Muscle of arm (tissue), 14 donors: ENCODE results near the gene SLC22A17. TPM values are rescaled to one million over a fixed set of nuclear protein-coding genes. Genes with fewer than 3 reads are reported as not detected.
"Not testable (repeated sequence)": the region's sequence is repeated elsewhere in the genome, so short reads cannot be mapped to it uniquely, and the experiment has no call there.

Source experiments
- DNase-seq: peaks from one replicate; pipeline ENCODE4 v3.0.0-alpha.2; 2013
- long read RNA-seq, 11 donors: transcript quantifications; one replicate each; lab custom pipeline, GENCODE V29; 2026
- polyA plus RNA-seq, 12 donors: library from polyadenylated mRNA; unstranded; fragments of 120-200 nt; gene quantifications; one replicate each; pipeline ENCODE4 v1.2.1, GENCODE V29; 2013; ENCODE audit not compliant: insufficient read length in 12 of 12

The SLC22A17 gene
- 10 to 100 TPM in 11 of 12 donors, not detected in 1; 14.7 to 29.5 (median 19.7) TPM for polyA plus RNA-seq
- long read RNA-seq, donor 1, partial matches to known transcripts = 0 of 7 reads
- long read RNA-seq, donor 1, other reads (novel, unspliced or antisense) = 0 of 7 reads
- long read RNA-seq, donor 2, partial matches to known transcripts = 0 of 2 reads
- long read RNA-seq, donor 2, other reads (novel, unspliced or antisense) = 0 of 2 reads
- long read RNA-seq, donor 3, partial matches to known transcripts = 0 of 1 reads
- long read RNA-seq, donor 3, other reads (novel, unspliced or antisense) = 0 of 1 reads
- long read RNA-seq, donor 4, partial matches to known transcripts = 0 of 2 reads
- long read RNA-seq, donor 4, other reads (novel, unspliced or antisense) = 0 of 2 reads
- long read RNA-seq, donor 5, partial matches to known transcripts = 0 of 6 reads
- long read RNA-seq, donor 5, other reads (novel, unspliced or antisense) = 0 of 6 reads
- long read RNA-seq, donor 6, partial matches to known transcripts = 0 of 3 reads
- long read RNA-seq, donor 6, other reads (novel, unspliced or antisense) = 0 of 3 reads
- long read RNA-seq, donor 7, partial matches to known transcripts = 0 of 2 reads
- long read RNA-seq, donor 7, other reads (novel, unspliced or antisense) = 0 of 2 reads
- long read RNA-seq, donor 8, partial matches to known transcripts = 0 of 2 reads
- long read RNA-seq, donor 8, other reads (novel, unspliced or antisense) = 0 of 2 reads
- long read RNA-seq, donor 9, partial matches to known transcripts = 0 of 1 reads
- long read RNA-seq, donor 9, other reads (novel, unspliced or antisense) = 0 of 1 reads
- long read RNA-seq, donor 10, partial matches to known transcripts = 0 of 3 reads
- long read RNA-seq, donor 10, other reads (novel, unspliced or antisense) = 0 of 3 reads
- long read RNA-seq, donor 11, partial matches to known transcripts = 0 of 2 reads
- long read RNA-seq, donor 11, other reads (novel, unspliced or antisense) = 0 of 2 reads

- DNase-seq = peak; percentile 93
These were observed at the start of gene SLC22A17 for GRCh38 chr14:23352506-23353432. Gene SLC22A17 (minus strand): TSS chr14:23352887.

- DNase-seq = no peak
These were observed 48.6 kb upstream of the SLC22A17 start for GRCh38 chr14:23401291-23401690.

GRCh38 chr14:23400496-23401149 is 47.9 kb upstream of the SLC22A17 start:
- not testable (repeated sequence) for DNase-seq

- no peak for DNase-seq
These were observed 46.9 kb upstream of the SLC22A17 start for GRCh38 chr14:23399591-23399990.

GRCh38 chr14:23399136-23399535 is 46.4 kb upstream of the SLC22A17 start:
- no peak for DNase-seq

GRCh38 chr14:23398348-23398747 is 45.7 kb upstream of the SLC22A17 start:
- DNase-seq = no peak

- no peak for DNase-seq
These were observed 44.2 kb upstream of the SLC22A17 start for GRCh38 chr14:23396781-23397407.

- no peak for DNase-seq
These were observed 43.4 kb upstream of the SLC22A17 start for GRCh38 chr14:23396126-23396525.

- no peak for DNase-seq
These were observed 39.9 kb upstream of the SLC22A17 start for GRCh38 chr14:23392613-23393012.

GRCh38 chr14:23389871-23390270 is 37.2 kb upstream of the SLC22A17 start:
- DNase-seq = not testable (repeated sequence)

- DNase-seq = no peak
These were observed 36.7 kb upstream of the SLC22A17 start for GRCh38 chr14:23389396-23389795.

- no peak for DNase-seq
These were observed 36.3 kb upstream of the SLC22A17 start for GRCh38 chr14:23388996-23389395.

GRCh38 chr14:23387916-23388882 is 35.5 kb upstream of the SLC22A17 start:
- DNase-seq = no peak

GRCh38 chr14:23386999-23387398 is 34.3 kb upstream of the SLC22A17 start:
- DNase-seq = no peak

GRCh38 chr14:23386266-23386657 is 33.6 kb upstream of the SLC22A17 start:
- not testable (repeated sequence) for DNase-seq

- no peak for DNase-seq
These were observed 33.1 kb upstream of the SLC22A17 start for GRCh38 chr14:23385642-23386265.

GRCh38 chr14:23385244-23385641 is 32.6 kb upstream of the SLC22A17 start:
- DNase-seq = no peak

- no peak for DNase-seq
These were observed 31.8 kb upstream of the SLC22A17 start for GRCh38 chr14:23384364-23385080.
